GM19328 (cell line): ENCODE data around the gene DGCR2.
"Not testable (repeated sequence)": the region's sequence is repeated elsewhere in the genome, so short reads cannot be mapped to it uniquely, and the experiment has no call there.

Experiments
- ATAC-seq: cut with Tn5 transposase; IDR thresholded peaks from one replicate; pipeline ENCODE4 v1.9.1; 2021; ENCODE audit warnings: mild to moderate bottlenecking, moderate library complexity; ENCODE audit not compliant: unreplicated experiment

DGCR2 gene

GRCh38 chr22:19012308-19012986 lies 109.8 kb downstream of the DGCR2 start:
- no peak for ATAC-seq

GRCh38 chr22:19011611-19012010 lies 110.6 kb downstream of the DGCR2 start:
- ATAC-seq, result not testable (repeated sequence)

- ATAC-seq, result no peak
Measured at GRCh38 chr22:19011075-19011474, 111.1 kb downstream of the DGCR2 start.

- no peak for ATAC-seq
Measured at GRCh38 chr22:19005905-19006304, 116.3 kb downstream of the DGCR2 start.

- ATAC-seq, result no peak
Measured at GRCh38 chr22:19004471-19004870, 117.7 kb downstream of the DGCR2 start.

GRCh38 chr22:19003508-19003907 lies 118.7 kb downstream of the DGCR2 start:
- ATAC-seq, result no peak

GRCh38 chr22:19002684-19003038 lies 119.6 kb downstream of the DGCR2 start:
- ATAC-seq, result no peak

- ATAC-seq, result no peak
Measured at GRCh38 chr22:19001204-19001603, 121.0 kb downstream of the DGCR2 start.

- ATAC-seq, result not testable (repeated sequence)
Measured at GRCh38 chr22:19000106-19000505, 122.1 kb downstream of the DGCR2 start.

- ATAC-seq, result no peak
Measured at GRCh38 chr22:18999416-18999815, 122.8 kb downstream of the DGCR2 start.

- no peak for ATAC-seq
Measured at GRCh38 chr22:18999008-18999407, 123.2 kb downstream of the DGCR2 start.

GRCh38 chr22:18997925-18998315 lies 124.3 kb downstream of the DGCR2 start:
- no peak for ATAC-seq

GRCh38 chr22:18997306-18997924 lies 124.8 kb downstream of the DGCR2 start:
- ATAC-seq, result no peak

- no peak for ATAC-seq
Measured at GRCh38 chr22:18996376-18996900, 125.8 kb downstream of the DGCR2 start.

- ATAC-seq, result no peak
Measured at GRCh38 chr22:18995327-18995711, 126.9 kb downstream of the DGCR2 start.

GRCh38 chr22:18994701-18995326 lies 127.4 kb downstream of the DGCR2 start:
- ATAC-seq, result no peak

GRCh38 chr22:18994056-18994455 lies 128.2 kb downstream of the DGCR2 start:
- no peak for ATAC-seq

- no peak for ATAC-seq
Measured at GRCh38 chr22:18992543-18993198, 129.5 kb downstream of the DGCR2 start.

GRCh38 chr22:18991821-18992442 lies 130.3 kb downstream of the DGCR2 start:
- ATAC-seq, result no peak

GRCh38 chr22:18991138-18991432 lies 131.1 kb downstream of the DGCR2 start:
- no peak for ATAC-seq

- no peak for ATAC-seq
Measured at GRCh38 chr22:18990355-18991137, 131.7 kb downstream of the DGCR2 start.
